ENCODE measurements around the gene CCDC170.

CCDC170 gene

DNA sequence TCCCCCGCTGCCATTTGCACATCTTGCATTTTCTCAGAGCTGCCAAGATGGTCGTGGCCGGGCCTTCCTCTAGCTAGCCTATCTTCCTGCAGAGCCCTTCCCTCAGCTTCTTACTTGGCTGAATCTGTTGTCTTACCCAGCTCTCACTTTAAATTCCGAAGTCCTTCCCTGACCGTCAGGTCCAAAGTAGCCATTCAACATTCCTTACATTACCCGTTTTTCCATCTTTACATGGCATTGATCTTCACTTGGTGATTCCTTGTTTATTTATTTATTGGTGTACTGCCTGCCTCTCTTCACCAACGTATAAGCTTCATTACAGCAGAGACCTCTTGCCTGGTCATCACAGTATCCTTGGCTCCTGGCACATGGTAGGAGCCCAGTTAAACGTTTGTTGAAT is 176.3 kb downstream of the CCDC170 start:
- H3K9me3 ChIP-seq (ENCODE audit: control insufficient read depth, low read length), result no peaks in the 10 kb centered on the region
- peaks cover 7% of the 10 kb centered on the region for H3K4me1 ChIP-seq (ENCODE audit: control insufficient read depth, insufficient read depth, low read length, poor library complexity, severe bottlenecking)
- H3K27ac ChIP-seq (ENCODE audit: low read depth, low read length, severe bottlenecking), result no peak overlapping the region
- H3K4me3 ChIP-seq (ENCODE audit: extremely low read depth, insufficient read depth, low read length, poor library complexity, severe bottlenecking), result no peak overlapping the region
- H3K36me3 ChIP-seq (ENCODE audit: control insufficient read depth, insufficient read depth, low read length), result no peaks in the 10 kb centered on the region
- WGBS, 2 experiments (ENCODE audit: insufficient coverage in 2 of 2), result 82 to 100% methylated on average over 3 to 6 of the region's 8 CpGs

All from mesodermal cell (in vitro differentiated cells).